ENCODE results near the gene PEX11A. TPM values are rescaled to one million over a fixed set of nuclear protein-coding genes. Genes with fewer than 3 reads are reported as not detected.

Gene PEX11A
- total RNA-seq, 4 donors from 2014 or later: 4.1 to 50.8 (median 15.7) TPM

- H3K9me3 ChIP-seq: no peaks in the 10 kb centered on the region
- no peak for TF ChIP-seq CTCF (IDR thresholded peaks at IDR 0.05)
- TF ChIP-seq POLR2A (IDR thresholded peaks at IDR 0.05): no peak
- DNase-seq: no peak
These were observed 16.0 kb downstream of the PEX11A start for GRCh38 chr15:89674526-89674925.

GRCh38 chr15:89673165-89673512 is 17.4 kb downstream of the PEX11A start:
- H3K27ac ChIP-seq: no peak overlapping the region
- no peak overlapping the region for H3K4me3 ChIP-seq
- H3K27me3 ChIP-seq: no peaks in the 10 kb centered on the region
- no peak for TF ChIP-seq POLR2A (IDR thresholded peaks at IDR 0.05)
- peak in 4 of 6 experiments; percentile 10 to 31 (median 20) for TF ChIP-seq CTCF (IDR thresholded peaks at IDR 0.05)
- peak in 1 of 3 donors; percentile 49 for DNase-seq
- no peaks in the 10 kb centered on the region for H3K36me3 ChIP-seq
- no peaks in the 10 kb centered on the region for H3K9me3 ChIP-seq
- H3K4me1 ChIP-seq: peaks cover 0 to 5% (median 0%) of the 10 kb centered on the region in 4 donors

More at GRCh38 chr15:89674526-89674925, 16.0 kb downstream of the PEX11A start:
- H3K27me3 ChIP-seq: no peaks in the 10 kb centered on the region
- H3K4me3 ChIP-seq: no peak overlapping the region
- peaks cover 0 to 5% (median 0%) of the 10 kb centered on the region in 4 donors for H3K4me1 ChIP-seq
- no peaks in the 10 kb centered on the region for H3K36me3 ChIP-seq
- H3K27ac ChIP-seq: no peak overlapping the region

- Histone ChIP-seq H3K4me1 (peaks cover 0 to 5% (median 0%) of the 10 kb centered on the region in 4 donors), H3K27me3 (no peaks in the 10 kb centered on the region), H3K27ac (no peak overlapping the region), H3K4me3 (no peak overlapping the region), H3K36me3 (no peaks in the 10 kb centered on the region), H3K9me3 (no peaks in the 10 kb centered on the region)
- TF ChIP-seq POLR2A (IDR thresholded peaks at IDR 0.05) (no peak), CTCF (IDR thresholded peaks at IDR 0.05) (no peak)
- DNase-seq: peak in 1 of 3 donors; percentile 37
These were observed 18.1 kb downstream of the PEX11A start for GRCh38 chr15:89672221-89673164.

GRCh38 chr15:89671687-89672086 is 18.9 kb downstream of the PEX11A start:
- TF ChIP-seq CTCF (IDR thresholded peaks at IDR 0.05) (no peak), POLR2A (IDR thresholded peaks at IDR 0.05) (no peak)
- peaks cover 0 to 5% (median 0%) of the 10 kb centered on the region in 4 donors for H3K4me1 ChIP-seq
- no peaks in the 10 kb centered on the region for H3K9me3 ChIP-seq
- no peak overlapping the region for H3K4me3 ChIP-seq
- H3K27me3 ChIP-seq: no peaks in the 10 kb centered on the region
- DNase-seq: no peak
- no peaks in the 10 kb centered on the region for H3K36me3 ChIP-seq
- no peak overlapping the region for H3K27ac ChIP-seq

- Histone ChIP-seq H3K9me3 (no peaks in the 10 kb centered on the region), H3K27me3 (no peaks in the 10 kb centered on the region), H3K4me1 (peaks cover 0 to 5% (median 0%) of the 10 kb centered on the region in 4 donors), H3K4me3 (no peak overlapping the region), H3K36me3 (no peaks in the 10 kb centered on the region), H3K27ac (peak overlapping the region in 2 of 4 donors; percentile 11 to 75)
- TF ChIP-seq CTCF (IDR thresholded peaks at IDR 0.05): no peak
- peak in 1 of 2 donors; percentile 15 for TF ChIP-seq POLR2A (IDR thresholded peaks at IDR 0.05)
- DNase-seq: peak in 2 of 3 donors; percentile 57 to 72
These were observed 19.5 kb downstream of the PEX11A start for GRCh38 chr15:89670971-89671560.

Data from Peyer's patch (tissue), 4 donors.